Measurements from ENCODE around the gene N4BP2L2.
A peak's percentile ranks its signal among the peaks of the same experiment; 100 is the strongest.

DNA sequence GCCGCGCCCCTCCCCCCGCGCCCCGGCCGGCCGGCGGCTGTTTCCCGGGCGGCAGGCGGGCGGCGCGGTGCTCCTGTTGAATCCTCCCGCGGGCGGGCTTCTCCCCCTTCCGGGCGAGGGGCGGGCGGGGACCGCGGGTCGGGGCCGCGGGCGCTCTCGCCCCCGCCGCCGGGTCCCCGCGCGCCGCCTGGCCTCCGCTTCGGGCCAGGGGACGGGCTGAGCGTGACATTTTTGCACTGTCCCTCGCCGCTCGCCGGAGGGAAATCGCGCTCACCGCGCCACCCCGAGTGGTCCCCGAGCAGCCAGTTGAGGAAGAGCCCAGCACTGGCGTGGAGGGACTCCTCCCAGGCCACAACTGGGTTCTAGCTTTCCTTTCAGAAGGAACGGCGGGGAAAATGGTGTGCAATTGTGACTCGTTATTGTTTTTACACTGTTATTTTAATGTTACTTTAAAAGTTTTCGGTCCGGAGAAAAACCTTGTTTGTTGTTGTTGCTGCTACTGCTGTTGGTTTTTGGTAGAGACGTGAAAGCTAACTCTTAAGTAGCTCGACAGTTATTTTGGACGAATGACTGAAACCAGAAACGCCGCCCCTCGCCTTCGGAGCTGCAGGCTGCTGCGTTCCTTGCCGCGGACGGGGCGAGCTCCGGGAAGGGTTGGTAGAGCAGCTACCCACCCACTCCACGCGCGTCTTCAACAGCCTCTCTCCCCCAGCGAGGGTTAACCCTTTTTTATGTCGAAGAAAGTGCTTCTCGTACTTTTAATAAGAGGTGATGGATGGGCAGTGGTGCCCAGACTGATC, 48.6 kb upstream of the N4BP2L2 start:
- no peak for TF ChIP-seq POLR2A (IDR thresholded peaks at IDR 0.05)
- TF ChIP-seq, protein P1, sequence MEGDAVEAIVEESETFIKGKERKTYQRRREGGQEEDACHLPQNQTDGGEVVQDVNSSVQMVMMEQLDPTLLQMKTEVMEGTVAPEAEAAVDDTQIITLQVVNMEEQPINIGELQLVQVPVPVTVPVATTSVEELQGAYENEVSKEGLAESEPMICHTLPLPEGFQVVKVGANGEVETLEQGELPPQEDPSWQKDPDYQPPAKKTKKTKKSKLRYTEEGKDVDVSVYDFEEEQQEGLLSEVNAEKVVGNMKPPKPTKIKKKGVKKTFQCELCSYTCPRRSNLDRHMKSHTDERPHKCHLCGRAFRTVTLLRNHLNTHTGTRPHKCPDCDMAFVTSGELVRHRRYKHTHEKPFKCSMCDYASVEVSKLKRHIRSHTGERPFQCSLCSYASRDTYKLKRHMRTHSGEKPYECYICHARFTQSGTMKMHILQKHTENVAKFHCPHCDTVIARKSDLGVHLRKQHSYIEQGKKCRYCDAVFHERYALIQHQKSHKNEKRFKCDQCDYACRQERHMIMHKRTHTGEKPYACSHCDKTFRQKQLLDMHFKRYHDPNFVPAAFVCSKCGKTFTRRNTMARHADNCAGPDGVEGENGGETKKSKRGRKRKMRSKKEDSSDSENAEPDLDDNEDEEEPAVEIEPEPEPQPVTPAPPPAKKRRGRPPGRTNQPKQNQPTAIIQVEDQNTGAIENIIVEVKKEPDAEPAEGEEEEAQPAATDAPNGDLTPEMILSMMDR (IDR thresholded peaks at IDR 0.05) = peak in 1 of 3 donors; percentile 18

All from breast epithelium (tissue), 3 donors.